Mesenchymal stem cell (in vitro differentiated cells and primary cell): Measurements from ENCODE around the gene AGAP3.

Experiments used
- DNase-seq: peaks from one replicate; pipeline ENCODE4 v3.0.0-alpha.2; 2013
- H2AFZ ChIP-seq: one replicate; pipeline ENCODE4 v1.6.1; 2013; ENCODE audit warnings: low read depth, mild to moderate bottlenecking, control low read depth, inconsistent platforms, low read length, moderate library complexity
- H2AK5ac ChIP-seq: 2 replicates; pipeline ENCODE4 v1.6.1; 2013; ENCODE audit warnings: low read length, moderate library complexity, mild to moderate bottlenecking, inconsistent platforms; ENCODE audit not compliant: severe bottlenecking
- H2BK120ac ChIP-seq: one replicate; pipeline ENCODE4 v1.6.1; 2013; ENCODE audit warnings: low read depth, mild to moderate bottlenecking, inconsistent platforms, low read length, moderate library complexity
- H2BK12ac ChIP-seq, 2 experiments: one replicate each; pipeline ENCODE4 v1.6.1; 2013; ENCODE audit warnings: inconsistent platforms in 2 of 2, low read length in 2 of 2, mild to moderate bottlenecking in 2 of 2, moderate library complexity in 2 of 2, control low read depth in 1 of 2
- H2BK15ac ChIP-seq: one replicate; pipeline ENCODE4 v1.6.1; 2013; ENCODE audit warnings: mild to moderate bottlenecking, low read depth, inconsistent platforms; ENCODE audit not compliant: poor library complexity, severe bottlenecking
- H2BK5ac ChIP-seq: 2 replicates; pipeline ENCODE4 v1.6.1; 2013; ENCODE audit warnings: low read depth, mild to moderate bottlenecking, low read length, control low read depth, inconsistent platforms; ENCODE audit not compliant: poor library complexity, severe bottlenecking
- H3K14ac ChIP-seq, 2 experiments: one replicate each; pipeline ENCODE4 v1.6.1; 2013; ENCODE audit warnings: inconsistent platforms in 2 of 2, low read length in 2 of 2, control low read depth in 1 of 2, mild to moderate bottlenecking in 1 of 2, moderate library complexity in 1 of 2
- H3K18ac ChIP-seq, 2 experiments: one replicate each; pipeline ENCODE4 v1.6.1; 2013; ENCODE audit warnings: inconsistent platforms in 2 of 2, low read length in 2 of 2, control low read depth in 1 of 2, low read depth in 1 of 2, mild to moderate bottlenecking in 1 of 2
- H3K23ac ChIP-seq, 2 experiments: one replicate each; pipeline ENCODE4 v1.6.1; 2013; ENCODE audit warnings: inconsistent platforms in 2 of 2, low read length in 2 of 2, mild to moderate bottlenecking in 2 of 2, moderate library complexity in 2 of 2, control low read depth in 1 of 2
- H3K27ac ChIP-seq: 2 replicates; pipeline ENCODE4 v1.5.1; 2013; ENCODE audit warnings: mild to moderate bottlenecking, moderate library complexity, low read length, control low read depth, inconsistent platforms; ENCODE audit not compliant: poor library complexity, severe bottlenecking
- H3K27me3 ChIP-seq, 2 experiments: 2 replicates each; pipeline versions ENCODE4 v1.6.1 to v1.7.0; 2013; ENCODE audit warnings: low read length in 2 of 2, mild to moderate bottlenecking in 2 of 2, moderate library complexity in 2 of 2, control low read depth in 1 of 2, inconsistent platforms in 1 of 2; ENCODE audit not compliant: control insufficient read depth in 1 of 2, insufficient read depth in 1 of 2
- H3K36me3 ChIP-seq, 2 experiments: 2 replicates each; pipeline versions ENCODE4 v1.6.1 to v1.7.0; 2013; ENCODE audit warnings: low read length in 2 of 2, control low read depth in 1 of 2, inconsistent platforms in 1 of 2, low read depth in 1 of 2, mild to moderate bottlenecking in 1 of 2; ENCODE audit not compliant: insufficient read depth in 2 of 2, control insufficient read depth in 1 of 2
- H3K4ac ChIP-seq, 2 experiments: one replicate each; pipeline ENCODE4 v1.6.1; 2013; ENCODE audit warnings: inconsistent platforms in 2 of 2, low read length in 2 of 2, mild to moderate bottlenecking in 2 of 2, moderate library complexity in 2 of 2, control low read depth in 1 of 2, low read depth in 1 of 2
- H3K4me1 ChIP-seq: 2 replicates; pipeline ENCODE4 v1.6.1; 2013; ENCODE audit warnings: low read depth, low read length, control low read depth; ENCODE audit not compliant: control insufficient read depth, insufficient read depth
- H3K4me2 ChIP-seq: 2 replicates; pipeline ENCODE4 v1.6.1; 2013; ENCODE audit warnings: low read length, mild to moderate bottlenecking, inconsistent platforms; ENCODE audit not compliant: poor library complexity, severe bottlenecking
- H3K4me3 ChIP-seq, 2 experiments: 2 replicates each; pipeline versions ENCODE4 v1.5.1 to v1.7.0; 2013; ENCODE audit warnings: low read length in 2 of 2, mild to moderate bottlenecking in 2 of 2, control low read depth in 1 of 2, low read depth in 1 of 2; ENCODE audit not compliant: insufficient read depth in 1 of 2
- H3K79me1 ChIP-seq: replicated peaks from 2 replicates; pipeline ENCODE4 v1.6.1; 2013; ENCODE audit warnings: mild to moderate bottlenecking, control low read depth, low read length, inconsistent platforms; ENCODE audit not compliant: poor library complexity, severe bottlenecking
- H3K9ac ChIP-seq: 2 replicates; pipeline ENCODE4 v1.7.0; 2013; ENCODE audit warnings: mild to moderate bottlenecking, low read length, moderate library complexity
- H3K9me3 ChIP-seq: 2 replicates; pipeline ENCODE4 v1.7.0; 2013; ENCODE audit warnings: mild to moderate bottlenecking, low read length; ENCODE audit not compliant: control insufficient read depth
- H4K8ac ChIP-seq: one replicate; pipeline ENCODE4 v1.6.1; 2013; ENCODE audit warnings: inconsistent platforms, mild to moderate bottlenecking, low read length, moderate library complexity
- H4K91ac ChIP-seq: one replicate; pipeline ENCODE4 v1.6.1; 2013; ENCODE audit warnings: mild to moderate bottlenecking, low read length, inconsistent platforms
- WGBS: methylation state at CpG from one replicate; pipeline ENCODE4 v1.1.7; 2013; ENCODE audit warnings: mixed read lengths; 5-methylcytosine and 5-hydroxymethylcytosine counted together

Gene AGAP3

GRCh38 chr7:151130741-151131157 is 44.5 kb downstream of the AGAP3 start:
- H3K4me3 ChIP-seq = no peak overlapping the region
- H3K14ac ChIP-seq = no peak overlapping the region
- H3K27ac ChIP-seq = no peak overlapping the region
- no peak overlapping the region for H2BK15ac ChIP-seq
- H4K8ac ChIP-seq = no peak overlapping the region
- peaks cover 88 to 91% of the 10 kb centered on the region in 2 experiments for H3K36me3 ChIP-seq
- no peak overlapping the region for H3K4me2 ChIP-seq
- no peak overlapping the region for H2AFZ ChIP-seq
- H3K23ac ChIP-seq = no peak overlapping the region
- 94% methylated on average over 16 of the region's 17 CpGs for WGBS
- H2BK12ac ChIP-seq = no peak overlapping the region
- H2BK120ac ChIP-seq = no peak overlapping the region
- H3K9me3 ChIP-seq = no peaks in the 10 kb centered on the region
- no peak overlapping the region for H4K91ac ChIP-seq
- H3K9ac ChIP-seq = no peak overlapping the region
- H2BK5ac ChIP-seq = no peak overlapping the region
- H3K79me1 ChIP-seq = peaks cover 46% of the 10 kb centered on the region
- H3K18ac ChIP-seq = no peak overlapping the region
- no peak for DNase-seq
- no peaks in the 10 kb centered on the region for H3K27me3 ChIP-seq
- peaks cover 10% of the 10 kb centered on the region for H3K4me1 ChIP-seq
- no peak overlapping the region for H3K4ac ChIP-seq
- no peak overlapping the region for H2AK5ac ChIP-seq

GRCh38 chr7:151131224-151131591 is 44.9 kb downstream of the AGAP3 start:
- Histone ChIP-seq H2BK5ac (no peak overlapping the region), H3K9me3 (no peaks in the 10 kb centered on the region), H3K9ac (no peak overlapping the region), H3K4me2 (no peak overlapping the region), H4K91ac (no peak overlapping the region), H3K4ac (no peak overlapping the region), H2AK5ac (no peak overlapping the region), H3K4me3 (no peak overlapping the region), H2BK120ac (no peak overlapping the region), H3K27ac (no peak overlapping the region), H3K36me3 (peaks cover 92 to 96% of the 10 kb centered on the region in 2 experiments), H3K79me1 (peaks cover 46% of the 10 kb centered on the region), H2BK12ac (no peak overlapping the region), H2AFZ (no peak overlapping the region), H4K8ac (no peak overlapping the region), H3K23ac (no peak overlapping the region), H3K18ac (no peak overlapping the region), H3K14ac (no peak overlapping the region), H2BK15ac (no peak overlapping the region), H3K4me1 (peaks cover 7% of the 10 kb centered on the region), H3K27me3 (no peaks in the 10 kb centered on the region)
- 75% methylated on average over 12 of the region's 13 CpGs for WGBS
- DNase-seq = no peak

- no peak overlapping the region for H4K91ac ChIP-seq
- no peak overlapping the region for H3K4me2 ChIP-seq
- peaks cover 2% of the 10 kb centered on the region for H3K4me1 ChIP-seq
- H3K27ac ChIP-seq = no peak overlapping the region
- no peak overlapping the region for H3K18ac ChIP-seq
- no peak overlapping the region for H2AFZ ChIP-seq
- H2BK120ac ChIP-seq = no peak overlapping the region
- no peak overlapping the region for H4K8ac ChIP-seq
- no peak overlapping the region for H2BK5ac ChIP-seq
- H3K4ac ChIP-seq = no peak overlapping the region
- H3K36me3 ChIP-seq = peaks cover 97% of the 10 kb centered on the region in 2 experiments
- H3K23ac ChIP-seq = no peak overlapping the region
- H2BK12ac ChIP-seq = no peak overlapping the region
- H3K79me1 ChIP-seq = peaks cover 46% of the 10 kb centered on the region
- H2AK5ac ChIP-seq = no peak overlapping the region
- no peak overlapping the region for H3K4me3 ChIP-seq
- no peaks in the 10 kb centered on the region for H3K9me3 ChIP-seq
- H2BK15ac ChIP-seq = no peak overlapping the region
- H3K9ac ChIP-seq = no peak overlapping the region
- H3K27me3 ChIP-seq = no peaks in the 10 kb centered on the region
- DNase-seq = no peak
- 94% methylated on average over 19 of the region's 19 CpGs for WGBS
- no peak overlapping the region for H3K14ac ChIP-seq
Measured at GRCh38 chr7:151131592-151132293, 45.5 kb downstream of the AGAP3 start.

- Histone ChIP-seq H3K4me2 (no peak overlapping the region), H3K36me3 (peaks cover 97 to 99% of the 10 kb centered on the region in 2 experiments), H3K27ac (no peak overlapping the region), H3K4me1 (peaks cover under 1% of the 10 kb centered on the region), H3K27me3 (no peaks in the 10 kb centered on the region), H2BK15ac (no peak overlapping the region), H3K4me3 (no peak overlapping the region), H4K8ac (no peak overlapping the region), H4K91ac (no peak overlapping the region), H2AK5ac (no peak overlapping the region), H3K9me3 (no peaks in the 10 kb centered on the region), H3K4ac (no peak overlapping the region), H3K18ac (no peak overlapping the region), H3K23ac (no peak overlapping the region), H3K14ac (no peak overlapping the region), H2BK120ac (no peak overlapping the region), H3K9ac (no peak overlapping the region), H3K79me1 (peaks cover 38% of the 10 kb centered on the region), H2BK12ac (no peak overlapping the region), H2AFZ (no peak overlapping the region), H2BK5ac (no peak overlapping the region)
- DNase-seq = no peak
- 97% methylated on average over 21 of the region's 21 CpGs for WGBS
Measured at GRCh38 chr7:151132461-151133205, 46.4 kb downstream of the AGAP3 start.
